DMS153 (cell line): Measurements from ENCODE around the gene GPER1.

Experiments used
- DNase-seq: peaks from one replicate; lab custom pipeline; 2025; lab: John Stamatoyannopoulos, UW

The GPER1 gene

DNA sequence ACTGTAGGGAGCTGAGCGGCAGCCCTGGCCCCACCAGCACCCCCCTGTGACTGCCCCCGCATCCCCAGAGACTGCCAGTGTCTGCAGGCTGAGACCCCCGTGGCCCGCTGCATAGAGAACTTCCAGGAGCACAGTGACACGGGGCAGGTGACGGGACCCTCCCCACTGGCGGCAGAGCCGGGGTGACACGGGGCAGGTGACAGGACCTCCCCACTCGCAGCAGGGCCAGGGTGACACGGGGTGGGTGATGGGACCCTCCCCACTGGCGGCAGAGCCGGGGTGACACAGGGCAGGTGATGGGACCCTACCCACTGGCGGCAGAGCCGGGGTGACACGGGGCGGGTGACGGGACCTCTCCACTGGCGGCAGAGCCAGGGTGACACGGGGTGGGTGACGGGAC lies 2.3 kb downstream of the GPER1 start:
- no peak for DNase-seq

DNA sequence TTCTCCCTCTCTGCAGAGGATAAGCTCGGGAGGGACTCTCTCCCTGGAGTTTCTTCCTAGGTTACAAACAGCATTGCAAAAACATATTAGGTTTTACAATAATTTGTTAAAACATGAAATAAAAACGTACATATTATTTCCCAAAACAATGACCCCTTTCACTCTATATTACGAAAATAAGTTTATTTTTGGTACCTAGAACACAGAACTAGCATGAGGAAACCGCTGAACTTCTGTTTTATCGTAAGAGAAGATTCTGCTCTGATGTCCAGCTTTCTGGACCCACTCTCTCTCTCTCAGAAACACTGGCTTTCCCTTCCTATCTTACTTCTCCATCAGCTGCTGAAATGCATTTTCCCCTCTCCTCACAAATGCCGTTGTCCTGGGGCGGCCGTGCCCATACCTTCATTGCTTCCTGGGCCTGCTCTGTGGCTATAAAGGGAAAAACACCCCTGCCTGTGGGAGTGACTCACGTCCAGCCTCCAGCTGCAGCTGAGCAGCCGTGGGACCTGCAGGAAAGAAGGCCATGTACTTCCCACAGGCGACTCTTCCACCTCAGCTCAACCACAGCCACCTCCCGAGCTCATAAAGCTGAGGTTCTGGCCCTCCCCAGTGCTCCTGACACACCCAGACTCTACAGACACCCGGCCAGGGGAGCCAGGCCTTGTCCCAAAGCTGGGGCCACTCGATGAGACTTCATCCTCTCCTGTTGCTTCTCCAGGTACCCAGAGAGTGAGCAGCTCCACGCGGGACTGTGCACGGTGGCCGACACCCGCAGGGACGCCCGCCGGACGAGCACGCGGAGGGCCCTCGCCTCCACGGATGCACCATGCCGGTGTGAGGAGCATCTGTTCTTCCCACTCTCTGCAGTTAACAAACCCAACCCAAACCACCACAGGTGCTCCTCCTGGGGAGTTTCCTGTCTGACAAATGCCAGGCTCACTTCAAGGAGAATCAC lies 3.1 kb downstream of the GPER1 start:
- no peak for DNase-seq

DNA sequence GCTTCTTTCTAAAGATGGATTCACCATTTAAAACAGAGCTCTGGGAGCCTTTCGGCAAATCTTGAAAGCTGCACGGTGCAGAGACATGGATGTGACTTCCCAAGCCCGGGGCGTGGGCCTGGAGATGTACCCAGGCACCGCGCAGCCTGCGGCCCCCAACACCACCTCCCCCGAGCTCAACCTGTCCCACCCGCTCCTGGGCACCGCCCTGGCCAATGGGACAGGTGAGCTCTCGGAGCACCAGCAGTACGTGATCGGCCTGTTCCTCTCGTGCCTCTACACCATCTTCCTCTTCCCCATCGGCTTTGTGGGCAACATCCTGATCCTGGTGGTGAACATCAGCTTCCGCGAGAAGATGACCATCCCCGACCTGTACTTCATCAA lies 3.7 kb downstream of the GPER1 start:
- DNase-seq = no peak

DNA sequence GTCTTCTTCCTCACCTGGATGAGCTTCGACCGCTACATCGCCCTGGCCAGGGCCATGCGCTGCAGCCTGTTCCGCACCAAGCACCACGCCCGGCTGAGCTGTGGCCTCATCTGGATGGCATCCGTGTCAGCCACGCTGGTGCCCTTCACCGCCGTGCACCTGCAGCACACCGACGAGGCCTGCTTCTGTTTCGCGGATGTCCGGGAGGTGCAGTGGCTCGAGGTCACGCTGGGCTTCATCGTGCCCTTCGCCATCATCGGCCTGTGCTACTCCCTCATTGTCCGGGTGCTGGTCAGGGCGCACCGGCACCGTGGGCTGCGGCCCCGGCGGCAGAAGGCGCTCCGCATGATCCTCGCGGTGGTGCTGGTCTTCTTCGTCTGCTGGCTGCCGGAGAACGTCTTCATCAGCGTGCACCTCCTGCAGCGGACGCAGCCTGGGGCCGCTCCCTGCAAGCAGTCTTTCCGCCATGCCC lies 4.3 kb downstream of the GPER1 start:
- DNase-seq = no peak

DNA sequence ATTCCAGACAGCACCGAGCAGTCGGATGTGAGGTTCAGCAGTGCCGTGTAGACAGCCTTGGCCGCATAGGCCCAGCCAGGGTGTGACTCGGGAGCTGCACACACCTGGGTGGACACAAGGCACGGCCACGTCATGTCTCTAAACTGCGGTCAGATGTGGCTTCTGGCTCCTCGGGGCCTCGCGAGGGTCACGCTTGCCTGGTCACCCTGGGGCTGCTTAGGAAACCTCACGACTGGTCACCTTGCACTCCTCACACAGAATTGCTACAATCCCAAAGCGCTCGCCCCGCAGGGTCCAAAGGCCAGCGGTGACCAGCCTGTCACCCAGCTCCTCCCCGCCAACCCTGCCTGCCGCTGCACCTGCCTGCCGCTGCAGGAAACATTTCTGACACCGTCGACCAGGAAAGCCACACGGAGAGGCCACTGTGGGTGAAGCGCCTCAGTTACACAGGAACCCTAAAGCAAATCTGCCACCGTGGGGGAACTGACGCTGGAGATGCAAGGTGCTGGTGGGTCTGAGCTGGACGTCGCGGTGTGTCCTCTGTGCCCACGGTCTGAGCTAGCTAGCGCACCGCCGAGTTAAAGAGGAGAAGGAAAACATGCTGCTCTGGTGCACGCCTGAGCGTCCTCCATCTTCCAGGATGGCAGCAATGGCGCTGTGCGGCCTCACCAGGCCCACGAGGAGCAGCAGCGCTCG lies 5.0 kb downstream of the GPER1 start:
- DNase-seq = no peak

DNA sequence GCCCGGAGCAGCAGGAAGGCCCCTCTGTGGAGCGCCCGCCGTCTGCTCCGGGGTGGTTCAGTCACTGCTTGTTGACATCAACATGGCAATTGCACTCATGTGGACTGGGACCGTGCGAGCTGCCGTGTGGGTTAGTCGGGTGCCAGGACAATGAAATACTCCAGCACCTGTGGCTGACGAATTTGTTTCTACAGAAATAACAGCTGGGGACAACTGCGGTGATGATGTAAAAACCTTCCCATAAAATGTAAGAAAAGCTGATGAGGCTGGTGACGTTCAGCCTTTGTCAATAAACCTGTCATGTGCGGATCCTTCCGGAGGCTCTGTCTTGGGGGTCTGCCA lies 5.6 kb downstream of the GPER1 start:
- no peak for DNase-seq

DNA sequence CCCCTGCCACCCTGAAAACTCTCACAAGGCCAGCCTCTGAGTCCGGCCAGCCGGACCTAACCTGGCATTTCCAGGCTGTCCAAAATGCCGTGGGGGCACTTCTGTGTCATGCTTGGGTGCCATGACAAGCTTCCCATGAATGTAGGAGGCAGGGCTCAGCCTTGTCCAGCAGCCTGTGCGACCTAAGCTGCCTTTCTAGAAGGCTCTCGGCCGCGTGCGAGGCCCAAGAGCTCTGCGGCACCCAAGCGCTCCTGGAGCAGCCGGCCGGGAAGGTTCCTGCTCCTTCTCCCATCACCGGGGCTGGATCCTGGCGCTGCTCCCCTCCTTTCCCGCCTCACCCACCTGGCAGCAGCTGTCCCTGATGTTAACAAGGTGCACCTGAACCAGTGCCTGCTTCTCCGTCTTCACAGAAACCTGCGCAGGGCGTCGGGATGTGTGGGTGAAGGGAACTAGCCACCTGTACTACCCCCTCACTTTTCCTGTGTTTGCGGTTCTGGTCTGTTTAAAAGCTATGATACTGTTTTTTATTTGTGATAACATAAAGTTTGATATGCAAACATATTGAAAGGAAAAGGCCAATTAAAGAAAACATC lies 6.1 kb downstream of the GPER1 start:
- no peak for DNase-seq

DNA sequence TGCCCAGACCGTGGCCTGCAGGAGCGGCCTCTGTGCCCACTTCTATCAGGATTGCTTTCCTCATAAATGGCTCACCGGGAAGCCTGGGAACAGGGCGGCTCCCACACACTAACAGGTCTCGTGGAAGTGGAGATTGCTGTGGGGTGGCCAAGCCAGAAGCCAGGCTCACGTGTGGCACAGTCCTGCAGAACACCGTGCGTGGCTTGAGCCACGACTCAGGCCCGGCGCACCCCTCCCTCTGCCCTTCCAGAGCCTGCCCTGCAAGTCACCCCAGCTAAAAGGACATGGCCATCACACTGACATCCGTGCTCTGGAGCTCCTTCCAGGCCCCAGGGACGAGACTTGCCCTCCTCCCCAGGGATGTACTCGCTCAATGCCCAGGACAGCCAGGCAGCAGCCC lies 7.0 kb downstream of the GPER1 start:
- no peak for DNase-seq

DNA sequence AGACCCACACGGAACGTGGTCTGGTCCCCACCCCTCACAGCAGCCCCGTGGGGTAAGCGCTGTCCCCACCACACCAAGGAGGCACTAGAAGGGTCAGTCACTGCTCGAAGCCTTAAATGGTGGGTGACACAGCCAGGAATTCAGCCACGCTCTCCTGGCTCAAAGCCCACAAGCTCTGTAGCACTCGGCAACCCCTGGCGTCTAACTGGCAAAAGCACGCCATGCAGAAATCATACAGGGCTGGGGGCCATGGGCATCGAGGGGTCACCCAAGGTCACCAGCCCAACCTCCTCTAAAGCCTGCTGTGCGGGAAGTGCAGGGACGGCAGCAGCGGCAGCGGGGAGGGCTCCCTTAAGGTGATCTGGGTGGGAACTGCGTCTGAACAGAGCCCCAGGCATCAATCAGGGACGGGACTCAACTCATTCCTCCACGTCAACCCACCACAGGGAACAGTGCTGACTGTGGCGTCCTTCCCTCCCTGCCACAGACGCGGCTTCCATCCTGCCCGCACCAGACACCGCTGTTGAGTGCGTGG lies 7.8 kb downstream of the GPER1 start:
- no peak for DNase-seq

DNA sequence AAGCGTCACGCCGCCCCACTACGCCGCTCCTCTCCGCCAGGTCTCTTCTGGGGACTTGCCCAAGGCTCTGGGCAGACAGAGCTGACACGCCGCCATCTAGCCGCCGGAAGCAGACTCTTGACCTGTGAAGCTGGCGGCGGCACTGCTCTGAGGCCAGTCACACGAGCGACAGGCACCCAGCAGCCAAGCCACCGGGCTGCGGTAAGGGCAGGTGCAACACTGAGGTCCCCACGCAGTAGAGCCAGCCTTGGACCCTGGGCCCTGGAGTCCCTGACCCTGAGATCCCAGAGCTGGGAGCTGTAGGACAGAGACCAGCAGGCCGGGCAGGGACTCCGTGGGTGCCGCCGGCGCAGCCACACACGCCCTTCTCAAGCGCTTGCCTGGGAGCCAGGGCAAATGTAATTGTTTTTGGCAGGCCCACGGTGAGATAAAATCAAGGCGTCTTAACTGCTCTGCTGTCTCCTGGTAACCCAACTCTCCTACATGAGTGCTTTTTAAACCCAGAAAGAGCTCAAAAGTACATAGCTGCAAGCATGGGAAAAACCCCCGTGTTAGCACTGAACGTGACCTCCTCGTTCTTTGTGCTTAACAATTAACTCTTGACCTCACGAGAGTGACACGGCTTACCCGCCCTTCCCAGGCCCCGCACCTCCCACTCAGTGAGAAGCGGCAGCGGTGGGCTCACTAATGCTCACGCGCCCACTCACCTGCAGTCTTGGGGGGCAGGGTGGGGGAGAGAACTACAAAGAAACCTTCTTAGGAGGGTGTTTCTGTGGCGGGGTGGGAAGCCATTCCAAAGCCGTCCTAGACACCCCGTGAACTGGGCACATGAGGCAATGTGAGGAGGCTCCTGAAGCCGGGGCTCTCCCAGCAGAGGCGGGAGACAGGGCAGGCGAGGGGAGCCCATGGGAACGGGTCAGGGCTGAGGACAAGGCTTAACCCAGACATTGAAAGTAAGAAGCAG lies 8.5 kb downstream of the GPER1 start:
- no peak for DNase-seq

DNA sequence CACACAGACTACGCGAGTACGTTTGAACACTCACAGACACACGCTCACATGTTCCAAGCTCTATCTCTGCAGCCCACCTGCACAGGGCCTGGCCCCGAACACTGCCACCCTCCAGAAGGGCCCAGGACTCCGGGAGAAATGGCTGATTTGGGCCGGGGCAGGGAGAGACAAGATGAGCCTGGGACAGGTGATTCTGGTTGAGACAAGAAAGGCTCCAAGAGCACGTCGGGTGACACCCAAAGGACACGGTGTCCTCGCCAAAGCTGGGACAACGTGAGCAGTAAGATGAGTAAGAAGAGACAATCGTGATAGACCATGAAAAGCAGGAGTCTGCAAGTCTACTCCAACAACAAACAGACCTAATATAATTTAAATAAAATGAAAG lies 9.2 kb downstream of the GPER1 start:
- DNase-seq = no peak

DNA sequence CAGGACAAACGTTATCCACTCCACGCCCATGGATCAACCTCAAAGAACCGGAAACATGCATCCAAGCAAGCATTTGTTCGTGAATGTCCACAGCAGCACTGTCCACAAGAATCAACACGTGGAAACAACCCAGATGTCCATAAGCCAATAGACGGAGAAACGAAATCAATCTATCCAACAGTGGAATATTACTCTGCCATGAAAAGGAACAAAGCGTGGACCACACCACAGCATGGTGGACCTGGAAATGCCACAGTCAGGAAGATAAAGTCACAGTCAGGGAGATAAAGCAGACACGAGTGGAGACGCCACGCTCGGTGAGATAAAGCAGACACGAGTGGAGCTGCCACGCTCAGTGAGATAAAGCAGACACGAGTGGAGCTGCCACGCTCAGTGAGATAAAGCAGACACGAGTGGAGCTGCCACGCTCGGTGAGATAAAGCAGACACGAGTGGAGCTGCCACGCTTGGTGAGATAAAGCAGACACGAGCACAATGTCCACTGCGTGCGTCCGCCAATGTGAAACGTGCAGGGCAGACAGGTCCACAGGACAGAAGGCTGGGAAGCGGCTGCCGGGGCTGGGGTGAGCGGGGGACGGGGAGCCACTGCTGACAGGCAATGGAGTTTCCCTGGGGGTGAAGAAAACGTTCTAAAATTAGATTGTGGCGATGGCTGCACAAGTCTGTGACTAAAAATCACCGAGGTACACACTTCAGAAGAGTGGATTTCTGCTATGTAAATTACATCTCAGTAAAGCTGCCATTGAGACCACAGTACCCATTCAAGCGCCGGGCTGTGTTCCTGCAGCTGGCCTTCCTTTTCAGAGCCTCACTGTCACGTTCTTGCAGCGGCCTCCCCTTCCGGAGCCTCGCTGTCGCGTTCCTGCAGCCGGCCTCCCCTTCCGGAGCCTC lies 10.6 kb downstream of the GPER1 start:
- no peak for DNase-seq

DNA sequence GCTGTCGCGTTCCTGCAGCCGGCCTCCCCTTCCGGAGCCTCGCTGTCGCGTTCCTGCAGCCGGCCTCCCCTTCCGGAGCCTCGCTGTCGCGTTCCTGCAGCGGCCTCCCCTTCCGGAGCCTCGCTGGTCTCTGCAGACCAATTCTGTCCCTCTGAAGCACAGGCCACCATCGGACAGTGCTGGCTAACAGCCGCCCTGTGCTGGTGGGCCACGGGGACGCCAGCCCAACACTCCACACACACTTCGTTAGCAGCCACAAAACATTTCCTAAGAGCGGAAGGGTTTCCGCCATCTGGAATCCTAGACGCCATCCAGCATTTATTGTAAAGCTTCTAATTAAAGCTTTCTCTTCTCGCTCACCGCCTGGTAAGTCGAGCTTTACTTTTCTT lies 11.2 kb downstream of the GPER1 start:
- DNase-seq = no peak

DNA sequence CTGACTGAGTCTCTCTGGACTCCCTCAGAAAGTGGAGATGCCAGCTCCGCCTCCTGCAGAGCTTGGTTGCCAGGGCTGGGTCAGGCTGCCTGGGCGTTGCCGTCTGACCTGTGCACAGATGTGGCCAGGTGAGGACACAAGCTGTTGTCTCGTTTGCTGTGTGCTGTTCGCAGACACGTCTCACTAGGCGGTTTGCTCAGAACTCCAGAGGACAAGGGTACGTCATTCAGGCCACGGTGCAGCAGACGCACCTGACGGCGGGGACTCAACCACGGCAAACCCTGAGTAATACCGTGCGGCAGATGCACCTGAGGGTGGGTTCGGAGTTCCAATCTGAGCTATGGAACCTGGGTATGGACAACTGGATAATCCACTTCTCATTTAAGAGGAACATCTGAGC lies 11.7 kb downstream of the GPER1 start:
- DNase-seq = no peak

DNA sequence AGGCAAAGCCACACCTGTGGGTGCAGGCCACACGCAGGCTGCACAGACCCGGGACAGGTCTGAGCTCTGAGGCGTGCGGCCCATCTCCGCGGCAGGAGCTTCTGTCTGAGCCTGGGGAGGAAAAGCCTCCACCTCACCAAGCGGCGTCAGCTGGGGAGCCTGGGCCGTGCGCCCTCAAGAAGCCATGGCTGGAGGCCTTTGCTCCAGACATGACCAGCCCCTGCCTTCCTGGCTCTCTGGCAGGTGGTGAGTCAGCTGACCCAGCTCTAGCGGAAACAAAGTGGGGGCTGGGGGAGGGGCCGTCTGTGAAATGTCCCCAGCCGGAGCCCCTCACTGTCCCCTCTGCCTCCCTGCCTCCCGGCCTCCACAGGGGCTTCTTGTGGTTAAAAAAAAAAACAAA lies 12.5 kb downstream of the GPER1 start:
- no peak for DNase-seq

DNA sequence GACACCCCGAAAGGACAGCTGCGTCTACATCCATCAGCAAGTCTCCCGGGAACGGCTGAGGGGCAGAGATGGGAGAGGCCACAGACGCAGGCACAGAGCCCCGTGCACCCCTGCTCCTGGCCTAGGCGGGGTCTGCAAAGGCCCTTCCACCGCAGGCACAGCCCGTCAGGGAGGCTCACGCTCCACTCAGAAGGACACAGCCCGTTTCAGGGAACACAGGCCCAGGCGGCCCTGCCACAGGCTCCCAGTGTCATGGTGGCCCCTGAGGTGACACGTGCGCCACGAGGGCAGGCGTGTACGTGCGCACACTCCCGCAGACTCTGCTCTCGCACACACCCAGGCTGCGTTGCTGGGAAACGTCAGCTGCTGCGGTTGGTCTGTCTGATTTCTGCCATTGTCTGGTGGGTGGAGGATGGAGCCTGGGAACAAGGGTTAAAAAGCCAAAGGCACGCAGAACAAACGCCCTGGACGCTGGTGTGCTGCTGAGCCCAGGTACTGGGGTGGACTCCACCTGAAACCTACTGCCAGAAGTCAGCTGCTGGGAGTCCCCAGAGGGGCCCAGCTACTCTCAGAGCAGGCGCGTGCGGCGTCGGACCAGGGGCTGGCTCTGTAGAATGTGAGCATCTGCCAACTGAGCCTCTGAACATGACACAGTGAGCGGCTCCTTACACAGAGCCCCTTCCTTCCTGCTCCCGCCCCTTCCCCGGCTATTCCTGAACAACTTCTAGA lies 13.1 kb downstream of the GPER1 start:
- DNase-seq = no peak

DNA sequence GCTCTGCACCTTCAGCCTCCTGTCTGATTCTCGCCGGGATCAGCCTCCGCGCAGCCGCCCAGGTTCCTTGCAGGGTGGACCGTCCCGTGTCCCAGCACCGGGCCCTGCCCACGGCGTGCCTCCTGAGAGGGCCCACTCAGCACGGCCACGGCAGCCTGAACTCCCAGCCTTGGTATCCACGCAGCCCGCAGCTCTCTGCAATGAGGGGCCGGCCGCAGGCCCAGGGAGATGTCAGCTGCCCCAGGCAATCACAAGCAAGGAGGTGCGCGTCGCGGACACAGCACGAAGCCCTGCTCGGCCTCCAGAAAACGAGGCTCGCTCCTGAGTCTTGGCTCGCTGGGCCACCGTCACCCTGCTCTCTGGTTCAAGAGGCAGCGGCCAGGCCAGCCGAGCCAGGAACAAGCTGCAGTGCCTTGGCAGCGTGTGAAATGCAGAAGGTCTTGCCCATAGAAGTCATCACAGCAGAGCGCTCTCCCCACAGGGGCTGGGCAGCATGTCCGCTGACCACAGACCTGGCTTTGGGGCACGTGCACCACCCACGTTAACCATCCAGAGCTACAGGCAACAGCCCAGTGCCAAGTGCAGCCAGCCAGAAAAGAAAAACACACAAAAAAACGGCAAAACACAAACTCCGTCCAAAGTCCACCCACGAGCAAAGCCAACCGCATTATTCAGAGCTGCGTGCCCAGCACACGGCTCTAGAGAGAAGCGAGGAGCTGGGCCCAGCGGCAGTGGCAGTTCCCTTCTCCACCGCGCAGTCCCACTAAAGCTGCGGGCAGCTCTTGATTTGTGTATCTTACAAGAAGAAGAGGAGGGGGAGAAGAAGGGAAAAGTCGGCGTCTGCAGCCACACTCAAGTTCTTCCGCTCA lies 13.9 kb downstream of the GPER1 start:
- no peak for DNase-seq

DNA sequence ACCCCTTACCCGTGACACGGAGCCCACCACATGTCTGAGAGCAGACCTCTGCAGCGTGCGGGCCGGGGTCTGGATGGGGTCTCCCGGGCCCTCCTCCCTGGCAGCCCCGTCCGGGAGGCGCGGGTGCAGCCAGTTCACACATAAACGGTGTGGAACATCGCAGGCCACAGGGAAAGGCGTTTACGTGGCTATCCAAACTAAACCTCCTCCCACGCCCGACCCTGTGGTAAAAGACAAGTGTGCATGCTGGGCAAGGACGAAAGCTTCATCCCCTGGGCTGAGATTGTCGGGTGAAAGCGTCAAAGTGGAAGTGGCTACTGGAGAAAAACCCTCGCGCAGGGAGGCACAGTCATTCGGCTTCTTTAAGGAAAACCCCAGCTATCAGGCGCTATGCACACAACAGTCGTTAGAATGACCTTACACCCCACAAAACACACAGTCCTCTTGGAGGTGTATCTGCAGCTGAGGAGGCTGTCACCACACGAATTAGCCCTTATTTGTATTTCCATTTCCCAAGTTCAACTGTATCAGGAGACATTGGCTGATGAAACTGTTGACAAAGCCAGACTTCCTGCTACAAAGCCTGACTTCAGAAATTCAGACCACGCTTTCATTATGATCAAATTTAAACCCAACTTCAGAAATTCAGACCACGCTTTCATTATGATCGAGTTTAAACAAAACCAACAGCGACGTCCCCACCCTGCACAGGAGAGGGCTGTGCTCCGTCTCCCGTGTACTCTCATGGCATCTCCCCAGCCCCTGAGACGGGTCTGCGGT lies 15.3 kb downstream of the GPER1 start:
- DNase-seq = no peak
